Myocyte (in vitro differentiated cells): ENCODE results near the gene ZNF639. TPM values are rescaled to one million over a fixed set of nuclear protein-coding genes. Genes with fewer than 3 reads are reported as not detected.
"Not testable (repeated sequence)": the region's sequence is repeated elsewhere in the genome, so short reads cannot be mapped to it uniquely, and the experiment has no call there.

Experiments used
- DNase-seq: peaks from one replicate; pipeline ENCODE4 v3.0.0-alpha.2; 2012; ENCODE audit warnings: low read depth
- polyA plus RNA-seq: library from polyadenylated mRNA; unstranded; fragments of >200 nt; gene quantifications from one replicate; pipeline ENCODE4 v1.2.1, GENCODE V29; 2012; ENCODE audit warnings: missing spikeins
- total RNA-seq: library from RNA; depleted of rRNA; stranded (reverse); fragments of >200 nt; gene quantifications from 2 replicates; pipeline ENCODE4 v1.2.3, GENCODE V29; 2014

ZNF639 gene, protein sequence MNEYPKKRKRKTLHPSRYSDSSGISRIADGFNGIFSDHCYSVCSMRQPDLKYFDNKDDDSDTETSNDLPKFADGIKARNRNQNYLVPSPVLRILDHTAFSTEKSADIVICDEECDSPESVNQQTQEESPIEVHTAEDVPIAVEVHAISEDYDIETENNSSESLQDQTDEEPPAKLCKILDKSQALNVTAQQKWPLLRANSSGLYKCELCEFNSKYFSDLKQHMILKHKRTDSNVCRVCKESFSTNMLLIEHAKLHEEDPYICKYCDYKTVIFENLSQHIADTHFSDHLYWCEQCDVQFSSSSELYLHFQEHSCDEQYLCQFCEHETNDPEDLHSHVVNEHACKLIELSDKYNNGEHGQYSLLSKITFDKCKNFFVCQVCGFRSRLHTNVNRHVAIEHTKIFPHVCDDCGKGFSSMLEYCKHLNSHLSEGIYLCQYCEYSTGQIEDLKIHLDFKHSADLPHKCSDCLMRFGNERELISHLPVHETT
- total RNA-seq, result 53.6 and 55.2 TPM in 2 replicates
- 18.0 TPM for polyA plus RNA-seq

DNA sequence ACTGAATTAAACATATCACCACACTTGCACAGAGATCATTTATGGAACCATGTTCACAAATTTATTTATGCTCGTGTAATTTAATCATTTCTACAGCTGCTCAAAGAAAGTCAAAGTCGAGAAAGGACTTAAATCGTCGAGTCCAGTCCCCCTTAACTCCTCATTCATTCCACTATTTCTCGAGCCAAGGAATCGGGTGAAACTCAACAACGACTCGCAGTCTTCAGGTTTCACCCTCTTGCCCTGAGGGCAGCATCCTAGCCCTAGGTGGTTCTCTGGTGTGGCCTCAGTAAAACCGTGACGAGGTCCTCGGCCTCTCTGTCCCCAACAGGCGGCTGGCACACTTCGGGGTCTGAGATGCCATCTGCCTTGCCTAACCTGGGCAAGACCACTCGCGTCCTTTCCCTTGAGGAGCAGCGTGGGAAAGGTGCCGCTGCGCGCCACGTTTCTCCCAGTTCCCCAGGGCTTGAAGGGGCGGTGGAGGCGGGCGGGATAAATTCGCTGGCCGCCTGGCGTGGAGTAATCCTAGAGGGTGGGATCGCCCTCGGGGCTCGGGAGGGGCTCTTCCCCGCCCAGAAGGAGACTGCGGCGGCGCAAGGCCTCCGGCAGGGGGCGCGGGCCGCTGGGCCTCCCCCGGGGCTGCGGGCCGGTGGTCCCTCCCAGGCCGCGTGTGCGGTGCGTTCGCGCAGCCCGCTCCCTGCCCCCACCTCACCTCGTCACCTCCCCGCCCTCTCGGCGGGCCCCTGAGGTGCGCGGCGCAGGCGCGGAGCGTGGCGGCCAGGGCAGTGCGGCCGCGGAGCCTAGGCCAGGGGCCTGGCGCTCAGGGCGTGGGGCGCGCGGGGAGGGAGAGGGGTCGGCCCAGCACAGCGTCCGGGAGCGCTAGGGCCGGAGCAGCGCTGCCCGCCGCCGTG lies at the start of gene ZNF639:
ZNF639 (plus strand) TSS at position 746 of the 911 bp plus-strand sequence. CDS start 5,263 bp downstream, outside the sequence.
- DNase-seq, result peak; percentile 91

- DNase-seq, result not testable (repeated sequence)
These were observed 48.4 kb upstream of the ZNF639 start for GRCh38 chr3:179274434-179274833.

- no peak for DNase-seq
These were observed 46.8 kb upstream of the ZNF639 start for GRCh38 chr3:179276001-179276400.

GRCh38 chr3:179276743-179277142 lies 46.1 kb upstream of the ZNF639 start:
- DNase-seq, result no peak

DNA sequence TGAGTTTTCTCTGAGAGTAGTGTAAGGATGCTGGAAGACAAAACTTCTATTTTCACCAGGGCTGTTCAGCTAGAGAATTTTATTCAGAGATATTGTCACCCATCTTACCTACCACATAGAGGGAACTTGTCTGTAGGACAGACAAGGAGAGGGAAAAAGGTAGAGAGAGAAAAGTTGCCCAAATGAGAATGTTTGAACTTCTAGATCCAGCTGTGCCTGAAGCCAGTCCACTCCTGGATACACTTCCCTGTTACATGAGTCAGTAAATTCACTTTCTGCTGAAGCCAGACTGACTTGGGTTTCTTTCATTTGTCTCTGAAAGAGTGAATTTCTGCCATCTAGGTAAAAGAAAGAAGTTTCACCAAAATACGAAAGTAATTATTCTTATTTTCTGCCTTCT lies 44.7 kb upstream of the ZNF639 start:
- no peak for DNase-seq

- no peak for DNase-seq
These were observed 43.7 kb upstream of the ZNF639 start for GRCh38 chr3:179278932-179279693.

DNA sequence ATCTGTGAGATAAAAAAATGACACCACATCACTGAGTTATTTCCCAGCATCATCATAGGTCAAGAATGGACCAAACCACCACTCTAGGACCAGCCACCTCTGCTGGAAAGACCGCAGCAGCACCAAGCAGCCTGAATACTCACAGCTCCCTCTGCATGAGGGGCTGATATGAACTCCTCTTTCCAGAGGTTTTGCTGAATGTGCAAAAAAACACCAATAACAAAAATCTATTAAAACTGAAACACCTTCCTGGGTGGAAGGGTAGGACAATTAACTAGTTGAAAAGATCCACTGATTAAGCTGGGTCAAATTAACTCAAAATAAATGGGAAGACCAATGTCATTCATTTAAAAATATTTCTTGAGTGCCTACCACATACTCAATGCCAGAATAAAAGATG lies 43.0 kb upstream of the ZNF639 start:
- no peak for DNase-seq

DNA sequence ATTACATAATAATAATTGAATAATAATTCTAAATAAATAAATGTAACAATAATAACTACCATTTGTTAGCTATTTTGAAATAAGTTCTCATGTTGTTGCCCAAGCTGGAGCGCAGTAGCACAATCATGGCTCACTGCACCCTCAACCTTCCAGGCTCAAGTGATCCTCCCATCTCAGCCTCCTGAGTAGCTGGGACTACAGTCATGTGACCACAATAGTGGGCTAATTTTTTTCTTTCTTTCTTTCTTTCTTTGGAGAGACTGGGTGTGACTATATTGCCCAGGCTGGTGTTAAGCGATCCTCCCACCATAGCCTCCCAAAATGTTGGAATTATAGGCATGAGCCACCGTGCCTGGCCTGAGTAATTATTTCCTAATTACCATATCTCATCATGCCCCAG lies 41.0 kb upstream of the ZNF639 start:
- DNase-seq, result no peak

DNA sequence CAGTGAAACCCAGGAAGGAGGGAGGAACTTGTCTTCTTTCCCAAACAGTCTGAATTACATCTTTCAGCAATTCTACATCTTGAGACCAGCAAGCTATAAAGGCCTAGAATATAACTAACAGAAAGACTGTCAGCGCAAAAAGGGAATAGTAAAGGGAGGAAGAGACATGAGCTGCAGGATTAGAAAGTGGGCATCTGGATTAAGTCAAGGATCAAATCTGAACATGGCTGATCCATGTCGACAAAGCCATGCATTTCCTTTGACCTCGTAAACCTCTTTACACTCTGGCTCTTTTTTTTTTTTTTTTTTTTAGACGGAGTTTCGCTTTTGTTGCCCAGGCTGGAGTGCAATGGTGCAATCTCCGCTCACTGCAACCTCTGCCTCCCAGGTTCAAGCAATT lies 36.5 kb upstream of the ZNF639 start:
- DNase-seq, result no peak

- DNase-seq, result no peak
These were observed 34.0 kb upstream of the ZNF639 start for GRCh38 chr3:179288845-179289244.

DNA sequence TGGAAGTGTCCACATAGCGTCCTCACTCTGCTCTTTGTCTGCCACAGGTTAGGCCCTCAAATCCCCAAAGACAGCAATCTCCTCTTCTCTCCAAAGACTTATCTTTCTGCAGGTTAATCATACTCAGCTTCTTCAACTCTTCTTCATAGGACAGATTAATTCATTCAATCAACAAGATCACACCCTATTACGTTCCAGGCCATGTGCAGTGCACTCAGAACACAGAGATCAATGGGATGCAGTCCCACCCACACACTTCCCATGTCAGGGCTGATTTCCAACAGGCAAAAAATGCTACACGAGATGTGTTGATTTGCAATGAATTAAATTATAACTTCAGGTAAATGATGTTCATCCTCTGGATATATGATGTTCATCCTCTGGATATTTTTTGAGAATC lies 33.5 kb upstream of the ZNF639 start:
- DNase-seq, result no peak

- no peak for DNase-seq
These were observed 30.4 kb upstream of the ZNF639 start for GRCh38 chr3:179292450-179292849.

DNA sequence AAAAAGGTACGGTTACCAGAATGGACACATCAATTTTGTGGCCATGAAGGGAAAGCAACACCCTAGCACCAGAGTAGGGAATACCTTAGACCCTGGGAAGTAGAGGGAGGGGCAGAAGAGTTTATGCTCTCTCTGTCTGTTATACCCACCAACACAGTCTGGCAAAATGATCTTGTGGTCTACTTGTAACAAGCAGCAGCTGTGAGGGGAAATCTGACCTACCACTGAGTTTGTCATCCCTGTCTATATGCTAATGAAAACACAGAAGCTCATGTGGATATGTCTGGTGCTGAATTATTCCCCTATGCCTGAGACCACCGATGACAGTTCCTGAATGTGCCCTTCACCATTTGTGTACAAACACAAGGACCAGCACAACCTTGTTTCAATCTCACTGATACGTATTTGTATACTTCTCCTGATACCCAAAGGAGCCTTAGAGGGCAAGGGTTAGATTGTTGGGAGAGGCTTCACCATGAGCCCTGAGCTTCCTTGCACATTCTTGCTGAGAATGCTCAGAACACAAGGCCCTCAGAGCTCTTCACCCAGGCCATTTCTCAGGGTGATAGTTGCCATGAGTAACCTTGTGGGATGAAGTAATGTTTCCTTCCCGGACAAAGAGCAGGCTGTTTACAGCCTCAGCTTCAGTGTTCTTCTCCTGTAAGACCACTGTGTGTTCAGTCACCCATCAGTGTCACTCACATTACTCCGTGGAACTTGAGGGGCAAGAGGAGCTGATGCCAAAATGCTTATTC lies 24.7 kb upstream of the ZNF639 start:
- peak; percentile 78 for DNase-seq

GRCh38 chr3:179299316-179299715 lies 23.5 kb upstream of the ZNF639 start:
- no peak for DNase-seq

GRCh38 chr3:179299999-179300613 lies 22.7 kb upstream of the ZNF639 start:
- DNase-seq, result no peak

DNA sequence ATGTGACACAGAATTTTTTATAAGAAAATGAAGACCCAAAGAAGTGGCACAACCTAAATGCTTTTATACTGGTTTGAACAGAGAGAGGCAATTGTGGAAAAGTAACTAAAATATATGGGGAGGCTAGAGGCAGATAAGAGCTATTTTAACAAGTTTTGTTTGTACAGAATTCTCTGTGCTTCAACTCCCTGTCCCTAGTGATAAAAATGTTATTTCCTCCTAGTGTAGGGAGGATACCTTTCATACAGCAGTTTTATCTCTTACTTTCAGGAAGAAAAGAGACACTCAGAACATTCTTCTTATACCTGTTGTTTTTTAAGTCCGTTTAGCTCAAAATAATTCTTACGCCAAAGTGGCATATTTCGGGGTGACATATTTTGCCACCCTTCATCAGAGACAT lies 21.2 kb upstream of the ZNF639 start:
- DNase-seq, result no peak

GRCh38 chr3:179302111-179302510 lies 20.7 kb upstream of the ZNF639 start:
- no peak for DNase-seq

- no peak for DNase-seq
These were observed 18.2 kb upstream of the ZNF639 start for GRCh38 chr3:179304605-179305004.

DNA sequence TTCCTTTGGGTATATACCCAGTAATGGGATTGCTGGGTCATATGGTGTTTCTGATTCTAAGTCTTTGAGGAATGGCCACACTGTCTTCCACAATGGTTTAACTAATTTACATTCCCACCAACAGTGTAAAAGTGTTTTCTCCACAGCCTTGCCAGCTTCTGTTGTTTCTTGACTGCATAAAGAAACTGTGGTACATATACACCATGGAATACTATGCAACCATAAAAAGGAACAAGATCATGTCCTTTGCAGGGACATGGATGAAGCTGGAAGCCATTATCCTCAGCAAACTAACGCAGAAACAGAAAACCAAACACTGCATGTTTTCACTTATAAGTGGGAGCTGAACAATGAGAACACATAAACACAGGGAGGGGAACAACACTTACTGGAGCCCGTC lies 15.5 kb upstream of the ZNF639 start:
- not testable (repeated sequence) for DNase-seq

GRCh38 chr3:179308001-179308400 lies 14.8 kb upstream of the ZNF639 start:
- DNase-seq, result no peak
